22Rv1 (cell line): Measurements from ENCODE around the gene CSMD2.

Source experiments
- ZFX ChIP-seq: fragments of 450-650 bp; IDR thresholded peaks from 2 replicates; pipeline ENCODE4 v1.6.1; 2017; ENCODE audit warnings: antibody characterized with exemption, borderline replicate concordance
- TF ChIP-seq, protein P1 (sequence below): fragments of 450-650 bp; IDR thresholded peaks from 2 replicates; pipeline ENCODE4 v1.5.1; 2017; ENCODE audit warnings: mild to moderate bottlenecking

- TF ChIP-seq, protein P1, sequence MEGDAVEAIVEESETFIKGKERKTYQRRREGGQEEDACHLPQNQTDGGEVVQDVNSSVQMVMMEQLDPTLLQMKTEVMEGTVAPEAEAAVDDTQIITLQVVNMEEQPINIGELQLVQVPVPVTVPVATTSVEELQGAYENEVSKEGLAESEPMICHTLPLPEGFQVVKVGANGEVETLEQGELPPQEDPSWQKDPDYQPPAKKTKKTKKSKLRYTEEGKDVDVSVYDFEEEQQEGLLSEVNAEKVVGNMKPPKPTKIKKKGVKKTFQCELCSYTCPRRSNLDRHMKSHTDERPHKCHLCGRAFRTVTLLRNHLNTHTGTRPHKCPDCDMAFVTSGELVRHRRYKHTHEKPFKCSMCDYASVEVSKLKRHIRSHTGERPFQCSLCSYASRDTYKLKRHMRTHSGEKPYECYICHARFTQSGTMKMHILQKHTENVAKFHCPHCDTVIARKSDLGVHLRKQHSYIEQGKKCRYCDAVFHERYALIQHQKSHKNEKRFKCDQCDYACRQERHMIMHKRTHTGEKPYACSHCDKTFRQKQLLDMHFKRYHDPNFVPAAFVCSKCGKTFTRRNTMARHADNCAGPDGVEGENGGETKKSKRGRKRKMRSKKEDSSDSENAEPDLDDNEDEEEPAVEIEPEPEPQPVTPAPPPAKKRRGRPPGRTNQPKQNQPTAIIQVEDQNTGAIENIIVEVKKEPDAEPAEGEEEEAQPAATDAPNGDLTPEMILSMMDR = no peak
- no peak for TF ChIP-seq ZFX
Observed at GRCh38 chr1:33768106-33768505, 396.9 kb downstream of the CSMD2 start.
